CD4-positive, CD25-positive, alpha-beta regulatory T cell (primary cell): Measurements from ENCODE around the gene LIPK. TPM values are rescaled to one million over a fixed set of nuclear protein-coding genes. Genes with fewer than 3 reads are reported as not detected.

ENCODE experiments used
- ATAC-seq, 2 donors: fragments of 150-1000 bp; cut with Tn5 transposase; one replicate each; pipeline ENCODE4 v1.10.0; 2021; ENCODE audit warnings: low read depth in 2 of 2, moderate number of reproducible peaks in 2 of 2, moderate library complexity in 1 of 2
- DNase-seq, 3 donors: peaks; one replicate each; pipeline versions ENCODE4 v3.0.0 to v3.0.0-alpha.2; 2012 to 2022; ENCODE audit warnings: mixed read lengths in 1 of 3
- H3K27ac ChIP-seq: one replicate; pipeline ENCODE4 v1.7.0; 2013; ENCODE audit warnings: mild to moderate bottlenecking, low read length; ENCODE audit not compliant: insufficient read depth, poor library complexity, severe bottlenecking
- H3K27me3 ChIP-seq: one replicate; pipeline ENCODE4 v1.7.0; 2013; ENCODE audit warnings: low read length; ENCODE audit not compliant: control insufficient read depth, insufficient read depth
- H3K36me3 ChIP-seq: one replicate; pipeline ENCODE4 v1.7.0; 2013; ENCODE audit warnings: mild to moderate bottlenecking, low read length, moderate library complexity; ENCODE audit not compliant: control insufficient read depth, insufficient read depth
- H3K4me1 ChIP-seq: 2 replicates; pipeline ENCODE4 v1.7.0; 2013; ENCODE audit warnings: mild to moderate bottlenecking, low read length; ENCODE audit not compliant: insufficient read depth, control insufficient read depth, poor library complexity, severe bottlenecking
- H3K4me3 ChIP-seq: one replicate; pipeline ENCODE4 v1.7.0; 2013; ENCODE audit warnings: low read depth, mild to moderate bottlenecking, low read length, moderate library complexity
- H3K9me3 ChIP-seq, 2 experiments: 1 replicate in 1 of 2; 2 replicates in 1 of 2; pipeline ENCODE4 v1.7.0; 2013; ENCODE audit warnings: low read length in 2 of 2, mild to moderate bottlenecking in 1 of 2, moderate library complexity in 1 of 2; ENCODE audit not compliant: control insufficient read depth in 2 of 2
- H3K27ac Mint-ChIP-seq, 3 donors: one replicate each; pipeline ENCODE4 v1.8.0; 2020 to 2022; ENCODE audit warnings: mild to moderate bottlenecking in 3 of 3, mixed read lengths in 3 of 3, moderate library complexity in 2 of 3
- H3K27me3 Mint-ChIP-seq: one replicate; pipeline ENCODE4 v1.8.0; 2022; ENCODE audit warnings: mild to moderate bottlenecking, mixed read lengths
- H3K36me3 Mint-ChIP-seq: one replicate; pipeline ENCODE4 v1.8.0; 2020; ENCODE audit warnings: mixed read lengths
- H3K4me1 Mint-ChIP-seq, 4 donors: one replicate each; pipeline ENCODE4 v1.8.0; 2020 to 2022; ENCODE audit warnings: mixed read lengths in 4 of 4, mild to moderate bottlenecking in 1 of 4
- H3K4me3 Mint-ChIP-seq, 4 donors: one replicate each; pipeline ENCODE4 v1.8.0; 2020 to 2022; ENCODE audit warnings: mild to moderate bottlenecking in 4 of 4, mixed read lengths in 4 of 4, moderate library complexity in 3 of 4
- H3K9me3 Mint-ChIP-seq, 7 donors: one replicate each; pipeline ENCODE4 v1.8.0; 2020 to 2022; ENCODE audit warnings: mixed read lengths in 7 of 7, mild to moderate bottlenecking in 3 of 7, moderate library complexity in 2 of 7
- polyA plus RNA-seq, 4 donors: library from polyadenylated mRNA; unstranded; fragments of 300-500 nt; fragmentation: Illumina TruSeq; gene quantifications; one replicate each; pipeline ENCODE4 v1.2.3, GENCODE V29; 2021
- total RNA-seq: library from RNA; stranded (reverse); gene quantifications from one replicate; pipeline ENCODE4 v1.2.3, GENCODE V29; 2022

Gene LIPK
- total and polyA plus RNA-seq, 5 donors from 2014 or later = not detected

GRCh38 chr10:88764110-88764509 lies 58.1 kb downstream of the LIPK start:
- H3K27me3 ChIP-seq = no peaks in the 10 kb centered on the region
- ATAC-seq (no peak), DNase-seq (no peak)
- Mint-ChIP-seq H3K4me3 (no peak overlapping the region), H3K27ac (no peak overlapping the region), H3K9me3 (peaks cover 0 to 3% (median 0%) of the 10 kb centered on the region in 7 donors), H3K36me3 (peaks cover 11% of the 10 kb centered on the region), H3K4me1 (peaks cover 5 to 14% (median 6%) of the 10 kb centered on the region in 4 donors), H3K27me3 (no peaks in the 10 kb centered on the region)
- no peaks in the 10 kb centered on the region for H3K9me3 ChIP-seq
- H3K36me3 ChIP-seq = no peaks in the 10 kb centered on the region
- no peak overlapping the region for H3K27ac ChIP-seq
- H3K4me1 ChIP-seq = no peaks in the 10 kb centered on the region
- no peak overlapping the region for H3K4me3 ChIP-seq

- peaks cover 16% of the 10 kb centered on the region for H3K36me3 Mint-ChIP-seq
- ATAC-seq = no peak
- Histone ChIP-seq H3K4me3 (no peak overlapping the region), H3K36me3 (no peaks in the 10 kb centered on the region), H3K4me1 (no peaks in the 10 kb centered on the region), H3K27me3 (no peaks in the 10 kb centered on the region), H3K27ac (no peak overlapping the region), H3K9me3 (no peaks in the 10 kb centered on the region)
- H3K4me3 Mint-ChIP-seq = no peak overlapping the region
- peaks cover 0 to 3% (median 0%) of the 10 kb centered on the region in 4 donors for H3K4me1 Mint-ChIP-seq
- no peak overlapping the region for H3K27ac Mint-ChIP-seq
- no peak for DNase-seq
- H3K9me3 Mint-ChIP-seq = no peaks in the 10 kb centered on the region
- peaks cover 6% of the 10 kb centered on the region for H3K27me3 Mint-ChIP-seq
These were observed 59.8 kb downstream of the LIPK start for GRCh38 chr10:88765816-88766215.

GRCh38 chr10:88769384-88769783 lies 63.3 kb downstream of the LIPK start:
- Mint-ChIP-seq H3K9me3 (peaks cover 0 to 7% (median 1%) of the 10 kb centered on the region in 7 donors), H3K4me3 (no peak overlapping the region), H3K27ac (no peak overlapping the region), H3K27me3 (peaks cover 21% of the 10 kb centered on the region), H3K4me1 (no peaks in the 10 kb centered on the region), H3K36me3 (peaks cover 19% of the 10 kb centered on the region)
- Histone ChIP-seq H3K9me3 (peaks cover 0 to 3% of the 10 kb centered on the region in 2 experiments), H3K27me3 (peaks cover 4% of the 10 kb centered on the region), H3K27ac (no peak overlapping the region), H3K36me3 (no peaks in the 10 kb centered on the region), H3K4me3 (no peak overlapping the region), H3K4me1 (no peaks in the 10 kb centered on the region)
- ATAC-seq (no peak), DNase-seq (no peak)

GRCh38 chr10:88781206-88781605 lies 75.2 kb downstream of the LIPK start:
- Mint-ChIP-seq H3K27me3 (peaks cover 25% of the 10 kb centered on the region), H3K4me3 (no peak overlapping the region), H3K36me3 (no peaks in the 10 kb centered on the region), H3K4me1 (peaks cover 0 to 2% (median 0%) of the 10 kb centered on the region in 4 donors), H3K9me3 (peaks cover 0 to 1% (median 0%) of the 10 kb centered on the region in 7 donors), H3K27ac (no peak overlapping the region)
- no peak for DNase-seq
- H3K27ac ChIP-seq = no peak overlapping the region
- ATAC-seq = no peak
- peaks cover 4% of the 10 kb centered on the region for H3K27me3 ChIP-seq
- H3K36me3 ChIP-seq = no peaks in the 10 kb centered on the region
- H3K4me1 ChIP-seq = no peaks in the 10 kb centered on the region
- H3K9me3 ChIP-seq = no peaks in the 10 kb centered on the region
- H3K4me3 ChIP-seq = no peak overlapping the region

GRCh38 chr10:88782222-88782621 lies 76.2 kb downstream of the LIPK start:
- DNase-seq = no peak
- peaks cover 4% of the 10 kb centered on the region for H3K27me3 ChIP-seq
- Mint-ChIP-seq H3K4me3 (no peak overlapping the region), H3K4me1 (peaks cover 0 to 2% (median 0%) of the 10 kb centered on the region in 4 donors), H3K27ac (no peak overlapping the region), H3K36me3 (no peaks in the 10 kb centered on the region), H3K9me3 (no peaks in the 10 kb centered on the region), H3K27me3 (peaks cover 16% of the 10 kb centered on the region)
- H3K4me1 ChIP-seq = no peaks in the 10 kb centered on the region
- H3K36me3 ChIP-seq = no peaks in the 10 kb centered on the region
- ATAC-seq = no peak
- H3K27ac ChIP-seq = no peak overlapping the region
- H3K4me3 ChIP-seq = no peak overlapping the region
- no peaks in the 10 kb centered on the region for H3K9me3 ChIP-seq

GRCh38 chr10:88783724-88784123 lies 77.7 kb downstream of the LIPK start:
- Histone ChIP-seq H3K4me3 (no peak overlapping the region), H3K36me3 (no peaks in the 10 kb centered on the region), H3K27ac (no peak overlapping the region), H3K9me3 (no peaks in the 10 kb centered on the region), H3K27me3 (peaks cover 4% of the 10 kb centered on the region), H3K4me1 (no peaks in the 10 kb centered on the region)
- no peak for DNase-seq
- Mint-ChIP-seq H3K27ac (no peak overlapping the region), H3K9me3 (no peaks in the 10 kb centered on the region), H3K4me1 (peaks cover 0 to 2% (median 0%) of the 10 kb centered on the region in 4 donors), H3K4me3 (no peak overlapping the region), H3K27me3 (peaks cover 9% of the 10 kb centered on the region), H3K36me3 (no peaks in the 10 kb centered on the region)
- ATAC-seq = no peak

GRCh38 chr10:88786032-88786770 lies 80.2 kb downstream of the LIPK start:
- no peak overlapping the region for H3K4me3 ChIP-seq
- no peaks in the 10 kb centered on the region for H3K4me1 ChIP-seq
- Mint-ChIP-seq H3K4me1 (peaks cover 0 to 2% (median 0%) of the 10 kb centered on the region in 4 donors), H3K27me3 (peaks cover 9% of the 10 kb centered on the region), H3K4me3 (no peak overlapping the region), H3K9me3 (no peaks in the 10 kb centered on the region), H3K36me3 (no peaks in the 10 kb centered on the region), H3K27ac (no peak overlapping the region)
- ATAC-seq (no peak), DNase-seq (no peak)
- H3K27me3 ChIP-seq = peaks cover 4% of the 10 kb centered on the region
- H3K36me3 ChIP-seq = no peaks in the 10 kb centered on the region
- H3K27ac ChIP-seq = no peak overlapping the region
- no peaks in the 10 kb centered on the region for H3K9me3 ChIP-seq

GRCh38 chr10:88787463-88787862 lies 81.4 kb downstream of the LIPK start:
- no peaks in the 10 kb centered on the region for H3K4me1 ChIP-seq
- no peak overlapping the region for H3K27ac Mint-ChIP-seq
- H3K4me3 Mint-ChIP-seq = no peak overlapping the region
- no peak overlapping the region for H3K4me3 ChIP-seq
- no peaks in the 10 kb centered on the region for H3K9me3 Mint-ChIP-seq
- DNase-seq (no peak), ATAC-seq (no peak)
- H3K9me3 ChIP-seq = no peaks in the 10 kb centered on the region
- H3K36me3 ChIP-seq = no peaks in the 10 kb centered on the region
- H3K27me3 ChIP-seq = peaks cover 1% of the 10 kb centered on the region
- peaks cover 9% of the 10 kb centered on the region for H3K27me3 Mint-ChIP-seq
- H3K27ac ChIP-seq = no peak overlapping the region
- H3K4me1 Mint-ChIP-seq = peaks cover 0 to 2% (median 0%) of the 10 kb centered on the region in 4 donors
- no peaks in the 10 kb centered on the region for H3K36me3 Mint-ChIP-seq
